Activated CD4-positive, alpha-beta T cell treated with anti-CD3 and anti-CD28 coated beads for 36 hours (primary cell): ENCODE data around the gene ERP29. TPM values are rescaled to one million over a fixed set of nuclear protein-coding genes. Genes with fewer than 3 reads are reported as not detected.
"Not testable (repeated sequence)": the region's sequence is repeated elsewhere in the genome, so short reads cannot be mapped to it uniquely, and the experiment has no call there.

Experiments
- ATAC-seq: fragments of 200-7000 bp; cut with Tn5 transposase; one replicate; pipeline ENCODE4 v1.10.0; 2021; ENCODE audit warnings: mild to moderate bottlenecking, moderate library complexity
- CTCF ChIA-PET: fragments of 350-600 bp; sonication (Branson Sonifier 250); formaldehyde crosslinking; loops from one replicate; lab custom pipeline; 2021; ENCODE audit warnings: antibody characterized with exemption; lab: Charles Lee
- POLR2A ChIA-PET: fragments of 350-600 bp; sonication (Branson Sonifier 250); formaldehyde crosslinking; loops from one replicate; lab custom pipeline; 2021; ENCODE audit warnings: antibody characterized with exemption, inconsistent platforms; lab: Charles Lee
- DNase-seq: peaks from one replicate; pipeline ENCODE4 v3.0.0-alpha.2; 2020
- H3K27ac Mint-ChIP-seq: one replicate; pipeline ENCODE4 v1.8.0; 2021; ENCODE audit warnings: mixed read lengths
- H3K27me3 Mint-ChIP-seq: one replicate; pipeline ENCODE4 v1.8.0; 2021; ENCODE audit warnings: mixed read lengths
- H3K36me3 Mint-ChIP-seq: one replicate; pipeline ENCODE4 v1.8.0; 2021; ENCODE audit warnings: low read depth, mixed read lengths
- H3K4me1 Mint-ChIP-seq: one replicate; pipeline ENCODE4 v1.8.0; 2021; ENCODE audit warnings: mixed read lengths
- H3K4me3 Mint-ChIP-seq: one replicate; pipeline ENCODE4 v1.8.0; 2021; ENCODE audit warnings: mild to moderate bottlenecking, moderate library complexity, mixed read lengths
- H3K9me3 Mint-ChIP-seq: one replicate; pipeline ENCODE4 v1.8.0; 2021; ENCODE audit warnings: low read depth, mixed read lengths
- intact Hi-C, 2 experiments: fragments of 100-400 bp; cut with DNase I in 1 of 2; cut with micrococcal nuclease in 1 of 2; formaldehyde crosslinking; loops; one replicate each; pipeline versions ENCODE4 v1.14.2 to v1.15.1; 2022 to 2024; cut with DNase I, micrococcal nuclease
- total RNA-seq, 2 experiments: library from RNA; stranded (reverse); gene quantifications; one replicate each; pipeline ENCODE4 v1.2.3, GENCODE V29; 2021

Gene ERP29
- total RNA-seq, 2 experiments from 2014 or later: 79.7 to 87.3 TPM

DNA sequence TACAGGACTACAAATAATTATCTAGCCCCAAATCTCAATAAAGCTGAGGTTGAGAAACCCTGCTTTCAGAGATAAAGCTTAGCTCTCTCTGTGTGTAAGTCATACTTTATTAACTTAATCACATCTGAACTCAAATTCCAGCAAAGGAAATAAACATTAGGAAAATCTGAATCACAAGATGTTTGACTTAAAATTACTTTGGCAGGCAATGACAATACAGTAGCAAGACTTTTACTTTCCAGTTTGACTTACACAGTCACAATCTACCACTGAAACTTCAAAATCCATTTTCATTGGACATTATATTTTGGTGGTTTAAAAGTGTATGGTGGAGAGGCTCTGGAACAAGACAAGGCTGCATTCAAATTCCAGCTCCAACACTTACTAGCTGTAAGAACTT is 11.7 kb upstream of the ERP29 start:
- peaks cover 6% of the 10 kb centered on the region for H3K36me3 Mint-ChIP-seq
- H3K27ac Mint-ChIP-seq: peak overlapping the region; percentile 79
- H3K4me1 Mint-ChIP-seq: peaks cover 66% of the 10 kb centered on the region
- DNase-seq (no peak), ATAC-seq (peak; percentile 91)
- POLR2A ChIA-PET: interaction anchor here (1.0 to 1.4 kb wide), 4 partner anchors 8 to 47 kb away, joined by 3 to 7 read pairs (median 3); no protein-coding TSS in a partner anchor
- intact Hi-C loops: loop anchor here in 1 of 2 experiments (1.0 kb wide), 1 partner anchor 8 kb away; no protein-coding TSS in a partner anchor
- CTCF ChIA-PET: interaction anchor here (1.0 to 2.9 kb wide), 6 partner anchors 8 to 181 kb away, joined by 3 to 17 read pairs (median 4); partner anchors contain the start of gene ERP29
- no peaks in the 10 kb centered on the region for H3K27me3 Mint-ChIP-seq
- no peaks in the 10 kb centered on the region for H3K9me3 Mint-ChIP-seq
- H3K4me3 Mint-ChIP-seq: peak overlapping the region; percentile 52

- intact Hi-C loops: no loop called here
- no peak overlapping the region for H3K27ac Mint-ChIP-seq
- ATAC-seq (no peak), DNase-seq (no peak)
- CTCF ChIA-PET: interaction anchor here (0.7 to 1.5 kb wide), 4 partner anchors 10 to 70 kb away, joined by 3 to 5 read pairs (median 4); partner anchors contain the start of genes ERP29 and TMEM116
- peaks cover 2% of the 10 kb centered on the region for H3K36me3 Mint-ChIP-seq
- POLR2A ChIA-PET: interaction anchor here (0.6 kb wide), 2 partner anchors 8 to 381 kb away, joined by 3 to 6 read pairs; no protein-coding TSS in a partner anchor
- no peaks in the 10 kb centered on the region for H3K9me3 Mint-ChIP-seq
- no peaks in the 10 kb centered on the region for H3K27me3 Mint-ChIP-seq
- H3K4me1 Mint-ChIP-seq: peaks cover 58% of the 10 kb centered on the region
- no peak overlapping the region for H3K4me3 Mint-ChIP-seq
Measured at GRCh38 chr12:112004041-112004440, 9.2 kb upstream of the ERP29 start.

DNA sequence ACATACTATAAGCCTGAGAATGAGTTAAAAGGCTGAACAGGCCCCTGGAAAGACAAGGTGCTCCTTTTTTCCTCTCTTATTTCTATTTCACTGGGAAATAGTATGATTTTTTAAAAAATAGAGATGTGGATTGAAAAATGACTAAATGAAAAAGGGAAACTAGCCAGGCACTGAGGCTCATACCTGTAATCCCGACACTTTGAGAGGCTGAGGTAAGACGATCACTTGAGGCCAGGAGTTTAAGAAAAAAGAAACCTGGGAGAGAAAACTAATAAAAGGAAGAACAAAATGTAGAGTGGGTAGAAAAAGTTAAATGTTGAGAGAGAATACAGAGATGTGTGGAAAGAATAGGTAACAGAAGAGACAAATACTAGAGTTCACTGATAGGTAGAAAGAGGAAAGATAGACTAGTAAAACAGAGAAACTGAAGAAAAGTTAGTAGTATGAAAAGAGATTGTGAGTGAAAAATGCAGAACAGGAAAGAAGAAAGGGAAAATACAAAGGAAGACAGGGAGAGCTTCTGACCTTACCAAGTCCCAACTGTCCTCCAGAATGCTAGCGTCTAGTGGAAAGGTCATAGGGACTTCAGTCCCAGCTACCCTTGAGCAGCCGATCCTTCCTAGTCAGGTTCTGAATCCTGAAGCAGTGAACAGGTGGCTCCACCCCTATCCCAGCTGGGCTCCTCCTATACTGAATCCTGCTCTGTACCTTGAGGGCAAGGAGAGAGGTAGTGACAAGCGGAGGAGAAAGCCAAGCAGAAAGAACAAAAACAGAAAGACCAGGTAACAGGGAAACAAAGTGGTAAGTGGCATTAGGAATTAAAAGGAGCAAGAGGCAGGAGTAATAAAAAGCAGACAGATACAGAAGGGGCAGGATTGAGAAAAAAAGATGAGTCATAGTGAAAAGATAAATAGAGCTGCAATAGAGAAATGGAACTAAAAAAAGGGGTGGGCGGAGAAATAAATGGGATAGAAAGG is 7.5 kb upstream of the ERP29 start:
- DNase-seq: no peak
- Mint-ChIP-seq H3K4me1 (peaks cover 54% of the 10 kb centered on the region), H3K9me3 (no peaks in the 10 kb centered on the region), H3K27me3 (no peaks in the 10 kb centered on the region), H3K36me3 (peaks cover 6% of the 10 kb centered on the region), H3K4me3 (no peak overlapping the region), H3K27ac (no peak overlapping the region)
- no peak for ATAC-seq
- ChIA-PET POLR2A (no interaction called here), CTCF (interaction anchor here (1.3 to 1.5 kb wide), 3 partner anchors 8 to 12 kb away, joined by 4 to 5 read pairs (median 5); partner anchors contain the start of genes ERP29 and TMEM116)
- intact Hi-C loops: loop anchor here in 1 of 2 experiments (2.0 kb wide), 1 partner anchor 597 kb away; no protein-coding TSS in a partner anchor

DNA sequence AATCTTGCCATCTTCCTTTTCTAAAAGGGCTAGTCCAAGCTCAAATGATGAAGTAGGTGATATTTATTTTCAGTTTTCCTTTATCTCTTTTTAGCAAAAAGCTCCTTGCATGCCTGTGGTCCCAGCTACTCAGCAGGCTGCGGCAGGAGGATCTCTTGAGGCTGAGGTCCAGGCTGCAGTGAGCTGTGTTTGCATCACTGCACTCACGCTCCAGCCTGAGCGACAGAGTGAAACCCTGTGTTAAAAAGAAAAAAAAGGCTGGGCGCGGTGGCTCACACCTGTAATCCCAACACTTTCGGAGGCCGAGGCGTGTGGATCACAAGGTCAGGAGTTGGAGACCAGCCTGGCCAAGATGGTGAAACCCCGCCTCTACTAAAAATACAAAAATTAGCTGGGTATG is 5.3 kb upstream of the ERP29 start:
- H3K36me3 Mint-ChIP-seq: peaks cover 20% of the 10 kb centered on the region
- H3K4me1 Mint-ChIP-seq: peaks cover 45% of the 10 kb centered on the region
- DNase-seq (no peak), ATAC-seq (no peak)
- CTCF ChIA-PET: no interaction called here
- peak overlapping the region; percentile 68 for H3K27ac Mint-ChIP-seq
- intact Hi-C loops: loop anchor here in 1 of 2 experiments (2.0 kb wide), 1 partner anchor 599 kb away; no protein-coding TSS in a partner anchor
- H3K4me3 Mint-ChIP-seq: no peak overlapping the region
- H3K9me3 Mint-ChIP-seq: peaks cover 2% of the 10 kb centered on the region
- no peaks in the 10 kb centered on the region for H3K27me3 Mint-ChIP-seq
- POLR2A ChIA-PET: no interaction called here

- no peak overlapping the region for H3K4me3 Mint-ChIP-seq
- POLR2A ChIA-PET: interaction anchor here (0.7 kb wide), 1 partner anchor 707 kb away, joined by 4 read pairs; no protein-coding TSS in a partner anchor
- intact Hi-C loops: no loop called here
- CTCF ChIA-PET: interaction anchor here (0.6 to 1.9 kb wide), 2 partner anchors 8 to 62 kb away, joined by 3 to 9 read pairs; no protein-coding TSS in a partner anchor
- H3K27me3 Mint-ChIP-seq: no peaks in the 10 kb centered on the region
- H3K27ac Mint-ChIP-seq: no peak overlapping the region
- H3K9me3 Mint-ChIP-seq: peaks cover 2% of the 10 kb centered on the region
- ATAC-seq (no peak), DNase-seq (no peak)
- H3K4me1 Mint-ChIP-seq: peaks cover 44% of the 10 kb centered on the region
- H3K36me3 Mint-ChIP-seq: peaks cover 18% of the 10 kb centered on the region
Measured at GRCh38 chr12:112008918-112009317, 4.3 kb upstream of the ERP29 start.

- H3K27me3 Mint-ChIP-seq, ATAC-seq, H3K27ac Mint-ChIP-seq, intact Hi-C loops, H3K4me3 Mint-ChIP-seq, DNase-seq, H3K9me3 Mint-ChIP-seq: not testable (repeated sequence)
- Mint-ChIP-seq H3K36me3 (peaks cover 22% of the 10 kb centered on the region), H3K4me1 (peaks cover 48% of the 10 kb centered on the region)
- ChIA-PET CTCF (interaction anchor here (0.6 to 1.9 kb wide), 5 partner anchors 8 to 113 kb away, joined by 3 to 9 read pairs (median 4); no protein-coding TSS in a partner anchor), POLR2A (interaction anchor here (0.7 to 1.2 kb wide), 2 partner anchors 8 to 707 kb away, joined by 3 to 4 read pairs; no protein-coding TSS in a partner anchor)
Measured at GRCh38 chr12:112009596-112009995, 3.6 kb upstream of the ERP29 start.

DNA sequence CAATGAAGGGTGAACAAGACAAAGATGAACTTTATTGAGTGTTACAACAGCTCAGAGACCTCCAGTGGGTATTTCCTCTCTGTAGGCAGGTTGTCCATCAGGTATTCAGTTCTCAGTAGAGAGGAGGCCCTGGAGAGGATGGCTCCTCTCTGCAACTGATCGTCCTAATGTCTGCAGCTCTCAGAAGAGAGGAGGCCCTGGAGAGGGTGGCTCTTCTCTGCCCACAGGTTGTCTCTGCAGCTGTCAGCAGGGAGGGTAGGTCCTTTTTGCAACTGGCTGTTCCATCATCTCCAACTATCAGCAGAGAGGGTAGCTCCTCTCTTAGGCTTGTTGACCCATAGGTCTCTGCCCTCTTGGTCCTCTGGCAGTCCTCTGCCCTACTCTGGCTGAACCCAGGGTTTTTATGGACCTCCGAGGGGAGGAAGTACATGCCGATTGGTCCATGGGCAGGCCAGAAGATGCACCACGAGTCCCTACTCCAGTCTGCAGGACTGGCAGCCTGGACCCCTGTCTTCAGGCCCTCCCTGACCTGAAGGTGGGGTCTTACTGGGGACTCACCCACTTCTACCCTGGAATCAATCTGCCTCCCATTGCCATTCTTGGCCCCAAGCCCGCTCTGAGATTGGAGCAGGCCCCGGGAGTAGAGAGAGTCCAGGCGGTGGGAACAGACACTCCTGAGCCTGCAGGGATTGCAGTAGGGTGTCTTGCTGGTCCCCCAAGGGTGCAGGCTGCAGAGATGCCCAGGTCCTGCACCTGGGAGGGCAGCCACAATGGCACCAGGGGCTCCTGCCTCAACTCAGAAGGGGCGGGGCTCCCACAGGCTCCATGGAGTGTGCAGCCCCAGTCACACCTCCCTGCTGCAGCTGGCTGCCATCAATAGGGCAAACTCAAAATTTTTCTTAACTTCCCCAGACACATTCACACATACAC is 2.5 kb upstream of the ERP29 start:
- H3K36me3 Mint-ChIP-seq: peaks cover 30% of the 10 kb centered on the region
- DNase-seq (no peak), ATAC-seq (no peak)
- H3K4me1 Mint-ChIP-seq: peaks cover 54% of the 10 kb centered on the region
- CTCF ChIA-PET: interaction anchor here (0.8 to 1.9 kb wide), 4 partner anchors 9 to 95 kb away, joined by 3 to 9 read pairs (median 4); no protein-coding TSS in a partner anchor
- H3K27me3 Mint-ChIP-seq: no peaks in the 10 kb centered on the region
- H3K9me3 Mint-ChIP-seq: peaks cover 3% of the 10 kb centered on the region
- intact Hi-C loops: loop anchor here (5.0 kb wide), 3 partner anchors 97 to 1543 kb away; partner anchors contain the start of genes FAM216A (in 1 of the 2), GPN3 (in 1 of the 2), NAA25 (in 1 of the 2) and TRAFD1 (in 1 of the 2)
- peak overlapping the region; percentile 98 for H3K4me3 Mint-ChIP-seq
- POLR2A ChIA-PET: interaction anchor here (1.2 kb wide), 1 partner anchor 10 kb away, joined by 3 read pairs; no protein-coding TSS in a partner anchor
- peak overlapping the region; percentile 14 for H3K27ac Mint-ChIP-seq

DNA sequence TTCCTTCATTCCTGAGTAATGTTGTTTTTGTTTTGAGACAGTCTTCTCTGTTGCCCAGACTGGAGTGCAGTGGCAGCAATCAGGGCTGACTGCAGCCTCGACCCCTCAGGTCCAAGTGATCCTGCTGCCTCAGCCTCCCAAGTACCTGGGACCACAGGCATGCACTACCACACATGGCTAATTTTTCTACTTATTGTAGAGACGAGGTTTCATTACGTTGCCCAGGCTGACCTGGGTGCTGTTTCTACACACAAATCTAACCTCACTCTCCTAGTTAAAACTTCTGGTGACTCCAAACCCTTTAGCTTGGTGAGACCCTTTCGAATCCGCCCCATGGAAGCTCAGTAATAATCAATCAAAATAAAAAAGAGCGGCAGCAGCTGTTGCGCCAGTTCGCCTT is 1.5 kb upstream of the ERP29 start:
- H3K9me3 Mint-ChIP-seq: peaks cover 8% of the 10 kb centered on the region
- no peaks in the 10 kb centered on the region for H3K27me3 Mint-ChIP-seq
- POLR2A ChIA-PET: interaction anchor here (0.6 to 1.0 kb wide), 2 partner anchors 8 to 11 kb away, joined by 6 to 7 read pairs; no protein-coding TSS in a partner anchor
- H3K4me1 Mint-ChIP-seq: peaks cover 52% of the 10 kb centered on the region
- CTCF ChIA-PET: interaction anchor here (1.0 to 1.2 kb wide), 2 partner anchors 67 to 375 kb away, joined by 3 to 5 read pairs; no protein-coding TSS in a partner anchor
- intact Hi-C loops: loop anchor here (2.0 to 5.0 kb wide), 4 partner anchors 96 to 1544 kb away; partner anchors contain the start of genes FAM216A (in 1 of the 2), GPN3 (in 1 of the 2), NAA25 (in 1 of the 2) and TRAFD1 (in 1 of the 2)
- DNase-seq (no peak), ATAC-seq (no peak)
- H3K27ac Mint-ChIP-seq: peak overlapping the region; percentile 99
- peaks cover 39% of the 10 kb centered on the region for H3K36me3 Mint-ChIP-seq
- H3K4me3 Mint-ChIP-seq: peak overlapping the region; percentile 98

GRCh38 chr12:112013601-112014402 is 576 bp downstream of the ERP29 start:
- peak; percentile 85 for DNase-seq

More at GRCh38 chr12:112013601-112014402, 576 bp downstream of the ERP29 start:
- ATAC-seq: peak; percentile 55
- H3K36me3 Mint-ChIP-seq: peaks cover 51% of the 10 kb centered on the region
- H3K4me3 Mint-ChIP-seq: peak overlapping the region; percentile 98
- peak overlapping the region; percentile 91 for H3K27ac Mint-ChIP-seq
- peaks cover 61% of the 10 kb centered on the region for H3K4me1 Mint-ChIP-seq
- POLR2A ChIA-PET: interaction anchor here (0.6 to 1.7 kb wide), 12 partner anchors 10 to 113 kb away, joined by 3 to 10 read pairs (median 4); partner anchors contain the start of genes NAA25 and TRAFD1
- CTCF ChIA-PET: interaction anchor here (0.6 to 2.1 kb wide), 23 partner anchors 9 to 957 kb away, joined by 3 to 18 read pairs (median 4); partner anchors contain the start of genes MAPKAPK5 and TRAFD1
- intact Hi-C loops: loop anchor here (1.0 to 5.0 kb wide), 19 partner anchors 20 to 1547 kb away; partner anchors contain the start of genes MAPKAPK5 (in 2 of the 2), NAA25 (in 2 of the 2), TRAFD1 (in 2 of the 2) and ATXN2 (in 1 of the 2)
- no peaks in the 10 kb centered on the region for H3K27me3 Mint-ChIP-seq
- peaks cover 8% of the 10 kb centered on the region for H3K9me3 Mint-ChIP-seq
